HepG2 (cell line): ENCODE results near the gene PUS3. TPM values are rescaled to one million over a fixed set of nuclear protein-coding genes. Genes with fewer than 3 reads are reported as not detected.

Experiments used
- ATAC-seq: fragments of 200-7000 bp; cut with Tn5 transposase; 3 replicates; pipeline ENCODE4 v1.9.1; 2020; ENCODE audit warnings: mild to moderate bottlenecking, moderate library complexity
- BruUV-seq: library from RNA; stranded (reverse); fragments of 400-500 nt; replicated peaks from 2 replicates; lab custom pipeline; 2021; lab: Mats Ljungman, UMichigan
- CTCF ChIA-PET: fragments of 300-600 bp; formaldehyde crosslinking; extraction: SDS; loops from one replicate; lab custom pipeline; 2021; ENCODE audit warnings: low total read pairs, inconsistent platforms, low intra/inter-chr PET ratio; lab: Yijun Ruan, JAX
- POLR2A ChIA-PET: fragments of 350-600 bp; sonication (Branson Sonifier 250); formaldehyde crosslinking; loops from one replicate; lab custom pipeline; 2020; ENCODE audit warnings: antibody characterized with exemption, inconsistent platforms; lab: Yijun Ruan, JAX
- DNase-seq: peaks from one replicate; pipeline ENCODE4 v3.0.0-alpha.2; 2015; ENCODE audit warnings: low spot score
- FAIRE-seq: peaks from 3 replicates; lab custom pipeline; 2011; peaks lifted over from hg19 to GRCh38; lab: Jason Lieb, UNC
- H2AFZ ChIP-seq: one replicate; pipeline ENCODE4 v1.6.1; 2011; ENCODE audit warnings: low read length, inconsistent platforms
- H3K27ac ChIP-seq: fragments of 300-600 bp; 3 replicates; pipeline ENCODE4 v1.8.0; 2011; ENCODE audit warnings: mixed run types, mild to moderate bottlenecking, mixed read lengths, low read length, inconsistent platforms; ENCODE audit not compliant: insufficient read depth; ENCODE audit errors: extremely low read length
- H3K27me3 ChIP-seq, 2 experiments: fragments of 200-600 bp in 1 of 2; 2 replicates in 1 of 2; 3 replicates in 1 of 2; pipeline versions ENCODE4 v1.6.0 to v1.8.0; 2011; ENCODE audit warnings: low read length in 2 of 2, mild to moderate bottlenecking in 2 of 2, moderate library complexity in 2 of 2, inconsistent platforms in 1 of 2; ENCODE audit not compliant: insufficient read depth in 2 of 2, control insufficient read depth in 1 of 2
- H3K36me3 ChIP-seq, 2 experiments: fragments of 200-600 bp in 1 of 2; replicated peaks in 1 of 2; 2 replicates in 1 of 2; 3 replicates in 1 of 2; pipeline versions ENCODE4 v1.5.1 to v1.8.0; 2011; ENCODE audit warnings: low read length in 2 of 2, inconsistent platforms in 1 of 2; ENCODE audit not compliant: insufficient read depth in 2 of 2, control insufficient read depth in 1 of 2
- H3K4me1 ChIP-seq: 2 replicates; pipeline ENCODE4 v1.5.1; 2012; ENCODE audit warnings: low read length, inconsistent platforms; ENCODE audit not compliant: insufficient read depth
- H3K4me2 ChIP-seq: 2 replicates; pipeline ENCODE4 v1.6.0; 2011; ENCODE audit warnings: low read depth, low read length, inconsistent platforms
- H3K4me3 ChIP-seq, 3 experiments: fragments of 200-600 bp in 1 of 3; sonication (generic), shearing (Covaris generic) in 1 of 3; replicated peaks in 1 of 3; 2 replicates each; pipeline ENCODE4 v1.5.1; 2011 to 2016; ENCODE audit warnings: low read length in 3 of 3, inconsistent platforms in 2 of 3, low read depth in 2 of 3, mild to moderate bottlenecking in 2 of 3, control low read depth in 1 of 3, mixed read lengths in 1 of 3; ENCODE audit not compliant: insufficient read depth in 1 of 3
- H3K79me2 ChIP-seq: one replicate; pipeline ENCODE4 v1.6.1; 2011; ENCODE audit warnings: low read length, inconsistent platforms; ENCODE audit not compliant: insufficient read depth
- H3K9ac ChIP-seq: 2 replicates; pipeline ENCODE4 v1.6.0; 2011; ENCODE audit warnings: mild to moderate bottlenecking, low read depth, low read length, inconsistent platforms; ENCODE audit not compliant: insufficient read depth
- H3K9me3 ChIP-seq: 2 replicates; pipeline ENCODE4 v1.5.1; 2012; ENCODE audit warnings: mild to moderate bottlenecking, low read length
- H4K20me1 ChIP-seq: 2 replicates; pipeline ENCODE4 v1.6.0; 2011; ENCODE audit warnings: inconsistent platforms, mild to moderate bottlenecking, low read length, moderate library complexity; ENCODE audit not compliant: insufficient read depth
- ETV6 ChIP-seq: sonication (generic); formaldehyde crosslinking; conservative IDR thresholded peaks from 2 replicates; pipeline ENCODE4 v1.4.0; 2020; ENCODE audit warnings: missing genetic modification reagents
- NPAS2 ChIP-seq: sonication (generic); formaldehyde crosslinking; IDR thresholded peaks from 2 replicates; pipeline ENCODE4 v1.8.0; 2022; ENCODE audit warnings: mild to moderate bottlenecking, missing genetic modification reagents, borderline replicate concordance
- NR2F2 ChIP-seq: IDR thresholded peaks from 2 replicates; pipeline ENCODE4 v1.6.1; 2012; ENCODE audit warnings: low read depth, inconsistent platforms, borderline replicate concordance
- NRL ChIP-seq: sonication (generic); formaldehyde crosslinking; IDR thresholded peaks from 2 replicates; pipeline ENCODE4 v1.5.0; 2020; ENCODE audit warnings: missing genetic modification reagents, mild to moderate bottlenecking, moderate library complexity, borderline replicate concordance
- RBM22 ChIP-seq: fragments of 200-400 bp; formaldehyde crosslinking; optimal IDR thresholded peaks from 2 replicates; pipeline ENCODE3; 2017; ENCODE audit warnings: mild to moderate bottlenecking, low read length, moderate library complexity
- REXO4 ChIP-seq: sonication (generic); formaldehyde crosslinking; IDR thresholded peaks from 2 replicates; pipeline ENCODE4 v1.8.0; 2022; ENCODE audit warnings: missing genetic modification reagents, mild to moderate bottlenecking, borderline replicate concordance
- SNAI1 ChIP-seq: sonication (generic); formaldehyde crosslinking; IDR thresholded peaks from 2 replicates; pipeline ENCODE4 v1.5.0; 2020; ENCODE audit warnings: mild to moderate bottlenecking, missing genetic modification reagents, borderline replicate concordance
- TCF7L2 ChIP-seq: IDR thresholded peaks from 2 replicates; pipeline ENCODE4 v1.6.1; 2011; ENCODE audit warnings: mild to moderate bottlenecking, low read depth, low read length, moderate library complexity
- ZNF619 ChIP-seq: sonication (generic); formaldehyde crosslinking; IDR thresholded peaks from 2 replicates; pipeline ENCODE4 v1.4.0; 2020; ENCODE audit warnings: mild to moderate bottlenecking, missing genetic modification reagents
- ZNF850 ChIP-seq: sonication (generic); formaldehyde crosslinking; conservative IDR thresholded peaks from 2 replicates; pipeline ENCODE4 v1.9.0; 2021; ENCODE audit warnings: mild to moderate bottlenecking, missing genetic modification reagents
- WGBS: methylation state at CpG from one replicate; pipeline ENCODE4 v1.1.6; 2017; ENCODE audit warnings: low lambda C conversion rate; 5-methylcytosine and 5-hydroxymethylcytosine counted together
- in situ Hi-C: cut with HindIII; loops from 2 replicates; pipeline ENCODE4 v1.10.0; 2017; ENCODE audit warnings: low pct_unique_long_range_greater_than_20kb; ENCODE audit not compliant: extremely low pct_ligation_motif_present
- intact Hi-C: fragments of 100-400 bp; cut with micrococcal nuclease; formaldehyde crosslinking; loops from one replicate; pipeline ENCODE4 v1.10.0; 2022; ENCODE audit not compliant: unreplicated experiment
- polyA plus RNA-seq, 8 experiments: library from polyadenylated mRNA; depleted of rRNA in 3 of 8; stranded (reverse) in 7 of 8; unstranded in 1 of 8; fragments of >200 nt; fragmentation: Illumina TruSeq in 4 of 8; extraction: Trizol in 4 of 8; gene quantifications; 2 replicates each; pipeline versions ENCODE4 v1.2.1 to v1.2.3, GENCODE V29; 2011 to 2016; ENCODE audit warnings: low read depth in 4 of 8, missing spikeins in 1 of 8, mixed read lengths in 1 of 8; ENCODE audit not compliant: insufficient read depth in 1 of 8
- total RNA-seq, 5 experiments: library from RNA; depleted of rRNA; stranded (reverse); fragments of >200 nt; fragmentation: Illumina TruSeq; extraction: Trizol; gene quantifications; 2 replicates each; pipeline ENCODE4 v1.2.3, GENCODE V29; 2016; ENCODE audit warnings: low read depth in 1 of 5
- TF ChIP-seq, protein P1 (sequence below): sonication (generic); formaldehyde crosslinking; IDR thresholded peaks from 2 replicates; pipeline ENCODE4 v1.9.0; 2022; ENCODE audit warnings: low read depth, missing genetic modification reagents
- TF ChIP-seq, protein P2 (sequence below): sonication (generic); formaldehyde crosslinking; IDR thresholded peaks from 2 replicates; pipeline ENCODE4 v1.8.0; 2022; ENCODE audit warnings: mild to moderate bottlenecking, missing genetic modification reagents, moderate library complexity
- TF ChIP-seq, protein P3 (sequence below): sonication (generic); formaldehyde crosslinking; IDR thresholded peaks from 2 replicates; pipeline ENCODE4 v1.9.0; 2022; ENCODE audit warnings: missing genetic modification reagents, mild to moderate bottlenecking, borderline replicate concordance

Gene PUS3
- total and polyA plus RNA-seq, 2 of the 13 experiments (the other 11 are each of a cell fraction or from before 2014, with no cell fraction given) = 6.0 to 18.2 TPM

DNA sequence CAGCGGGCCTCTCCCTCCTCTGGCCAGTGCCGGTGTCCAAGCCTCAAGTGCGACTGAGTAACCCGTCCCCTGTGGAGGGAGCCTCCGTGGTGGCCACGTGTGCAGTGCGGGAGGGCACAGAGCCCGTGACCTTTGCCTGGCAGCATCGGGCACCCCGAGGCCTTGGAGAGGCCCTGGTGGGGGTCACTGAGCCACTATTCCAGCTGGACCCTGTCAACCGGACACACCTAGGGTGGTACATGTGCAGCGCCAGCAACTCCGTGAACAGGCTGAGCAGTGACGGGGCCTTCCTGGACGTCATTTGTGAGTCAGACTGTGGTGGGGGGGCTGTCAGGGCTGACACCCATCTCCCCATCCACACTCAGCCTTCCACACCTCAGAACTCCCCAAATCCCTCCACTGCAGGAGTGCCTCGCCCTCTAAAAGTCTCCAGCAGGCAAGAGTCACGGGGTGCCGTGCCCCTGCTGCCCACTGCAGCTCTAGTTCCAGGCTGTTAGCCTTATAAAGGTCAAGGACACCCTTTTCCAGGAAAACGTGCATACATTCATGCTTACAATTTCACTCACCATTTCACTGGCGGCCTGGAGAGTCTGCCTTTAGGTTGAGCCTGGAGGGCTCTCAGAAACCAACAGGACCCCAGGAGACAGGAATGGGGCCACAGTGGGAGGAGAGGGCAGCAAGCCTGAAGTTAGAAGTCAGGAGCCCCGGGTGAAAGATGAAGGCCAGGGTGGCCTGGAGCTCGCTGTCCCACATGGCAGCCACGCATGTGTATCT, 45.5 kb upstream of the PUS3 start (continued):
- no peak for TF ChIP-seq NPAS2 (CRISPR knock-in tag)
- no peak for TF ChIP-seq NR2F2
- no peak for TF ChIP-seq ETV6 (CRISPR knock-in tag)
- TF ChIP-seq, protein P1, sequence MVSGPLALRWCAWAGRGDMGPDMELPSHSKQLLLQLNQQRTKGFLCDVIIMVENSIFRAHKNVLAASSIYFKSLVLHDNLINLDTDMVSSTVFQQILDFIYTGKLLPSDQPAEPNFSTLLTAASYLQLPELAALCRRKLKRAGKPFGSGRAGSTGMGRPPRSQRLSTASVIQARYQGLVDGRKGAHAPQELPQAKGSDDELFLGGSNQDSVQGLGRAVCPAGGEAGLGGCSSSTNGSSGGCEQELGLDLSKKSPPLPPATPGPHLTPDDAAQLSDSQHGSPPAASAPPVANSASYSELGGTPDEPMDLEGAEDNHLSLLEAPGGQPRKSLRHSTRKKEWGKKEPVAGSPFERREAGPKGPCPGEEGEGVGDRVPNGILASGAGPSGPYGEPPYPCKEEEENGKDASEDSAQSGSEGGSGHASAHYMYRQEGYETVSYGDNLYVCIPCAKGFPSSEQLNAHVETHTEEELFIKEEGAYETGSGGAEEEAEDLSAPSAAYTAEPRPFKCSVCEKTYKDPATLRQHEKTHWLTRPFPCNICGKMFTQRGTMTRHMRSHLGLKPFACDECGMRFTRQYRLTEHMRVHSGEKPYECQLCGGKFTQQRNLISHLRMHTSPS (CRISPR knock-in tag) = peak; percentile 18; the same call in 1 of the 2 replicates

DNA sequence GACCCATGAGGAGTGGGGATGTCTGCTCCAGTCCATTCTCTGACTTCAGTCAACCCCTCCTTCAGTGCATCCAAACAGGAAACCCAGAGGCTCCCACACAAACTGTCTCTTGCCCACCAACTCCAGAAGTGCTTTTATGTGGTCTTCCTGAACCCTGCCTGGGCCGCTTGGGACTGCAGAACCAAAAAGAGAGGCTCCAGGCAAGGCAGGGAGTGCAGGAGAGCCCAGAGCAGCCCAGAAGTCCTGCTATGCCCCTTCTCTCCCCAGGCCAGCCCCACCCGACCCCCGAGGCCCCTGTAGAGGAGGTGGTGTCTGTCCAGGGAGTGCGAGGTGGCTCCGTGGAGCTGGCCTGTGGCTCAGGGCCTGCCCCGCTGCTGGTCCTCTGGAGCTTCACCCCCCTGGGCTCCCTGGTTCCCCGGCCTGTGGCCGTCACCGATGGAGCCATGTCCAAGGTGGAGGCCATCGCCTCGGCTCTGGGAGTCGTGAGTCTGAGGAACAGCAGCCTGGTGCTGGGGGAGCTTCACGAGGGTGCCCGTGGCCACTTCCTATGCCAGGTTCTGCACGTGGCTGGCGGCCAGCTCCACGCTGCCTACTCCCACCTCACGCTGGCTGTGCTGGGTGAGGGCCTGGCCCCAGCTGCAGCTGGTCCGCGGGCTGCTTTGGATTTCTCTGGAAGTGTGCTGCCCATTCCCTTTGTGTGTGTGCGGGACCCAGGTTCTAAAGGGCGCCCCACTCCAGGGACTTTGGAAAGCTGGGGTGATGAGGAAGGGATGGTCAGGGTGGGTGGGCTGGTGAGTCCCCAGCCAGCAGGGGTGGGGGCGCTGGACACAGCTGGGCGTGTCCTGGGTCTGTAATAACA, 44.6 kb upstream of the PUS3 start:
- no peak for DNase-seq
- POLR2A ChIA-PET = no interaction called here
- H2AFZ ChIP-seq = no peak overlapping the region
- no peak for TF ChIP-seq RBM22
- TF ChIP-seq ZNF850 (CRISPR knock-in tag) = no peak
- TF ChIP-seq NRL (CRISPR knock-in tag) = 0 out of 2 replicates have a peak, but pooled peaks have one; percentile 22
- TF ChIP-seq SNAI1 (CRISPR knock-in tag) = no peak
- TF ChIP-seq, protein P2, sequence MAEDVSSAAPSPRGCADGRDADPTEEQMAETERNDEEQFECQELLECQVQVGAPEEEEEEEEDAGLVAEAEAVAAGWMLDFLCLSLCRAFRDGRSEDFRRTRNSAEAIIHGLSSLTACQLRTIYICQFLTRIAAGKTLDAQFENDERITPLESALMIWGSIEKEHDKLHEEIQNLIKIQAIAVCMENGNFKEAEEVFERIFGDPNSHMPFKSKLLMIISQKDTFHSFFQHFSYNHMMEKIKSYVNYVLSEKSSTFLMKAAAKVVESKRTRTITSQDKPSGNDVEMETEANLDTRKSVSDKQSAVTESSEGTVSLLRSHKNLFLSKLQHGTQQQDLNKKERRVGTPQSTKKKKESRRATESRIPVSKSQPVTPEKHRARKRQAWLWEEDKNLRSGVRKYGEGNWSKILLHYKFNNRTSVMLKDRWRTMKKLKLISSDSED (CRISPR knock-in tag) = no peak
- no peak for TF ChIP-seq TCF7L2
- no peak for TF ChIP-seq REXO4 (CRISPR knock-in tag)
- no peak for TF ChIP-seq ZNF619 (CRISPR knock-in tag)
- TF ChIP-seq, protein P3, sequence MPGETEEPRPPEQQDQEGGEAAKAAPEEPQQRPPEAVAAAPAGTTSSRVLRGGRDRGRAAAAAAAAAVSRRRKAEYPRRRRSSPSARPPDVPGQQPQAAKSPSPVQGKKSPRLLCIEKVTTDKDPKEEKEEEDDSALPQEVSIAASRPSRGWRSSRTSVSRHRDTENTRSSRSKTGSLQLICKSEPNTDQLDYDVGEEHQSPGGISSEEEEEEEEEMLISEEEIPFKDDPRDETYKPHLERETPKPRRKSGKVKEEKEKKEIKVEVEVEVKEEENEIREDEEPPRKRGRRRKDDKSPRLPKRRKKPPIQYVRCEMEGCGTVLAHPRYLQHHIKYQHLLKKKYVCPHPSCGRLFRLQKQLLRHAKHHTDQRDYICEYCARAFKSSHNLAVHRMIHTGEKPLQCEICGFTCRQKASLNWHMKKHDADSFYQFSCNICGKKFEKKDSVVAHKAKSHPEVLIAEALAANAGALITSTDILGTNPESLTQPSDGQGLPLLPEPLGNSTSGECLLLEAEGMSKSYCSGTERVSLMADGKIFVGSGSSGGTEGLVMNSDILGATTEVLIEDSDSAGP (CRISPR knock-in tag) = no peak
- no peak overlapping the region for H3K27ac ChIP-seq
- 65% methylated on average over 9 of the region's 24 CpGs for WGBS
- peaks cover 0 to 3% of the 10 kb centered on the region in 2 experiments; a peak in 1 of 5 replicates for H3K27me3 ChIP-seq
- H3K79me2 ChIP-seq = no peaks in the 10 kb centered on the region
- no peaks in the 10 kb centered on the region for H3K9me3 ChIP-seq
- no peak for FAIRE-seq
- intact Hi-C loops (no loop called here), in situ Hi-C loops (no loop called here)
- CTCF ChIA-PET = no interaction called here
- ATAC-seq = no peak
- H3K4me2 ChIP-seq = no peak overlapping the region
- H3K36me3 ChIP-seq = no peaks in the 10 kb centered on the region
- BruUV-seq = no TSS peak
- no peak overlapping the region for H3K4me3 ChIP-seq
- no peaks in the 10 kb centered on the region for H4K20me1 ChIP-seq
- H3K4me1 ChIP-seq = peaks cover 51% of the 10 kb centered on the region
- H3K9ac ChIP-seq = no peak overlapping the region
